ENCODE data around the gene XRCC2.
"Not testable (repeated sequence)": the region's sequence is repeated elsewhere in the genome, so short reads cannot be mapped to it uniquely, and the experiment has no call there.

XRCC2 gene

DNA sequence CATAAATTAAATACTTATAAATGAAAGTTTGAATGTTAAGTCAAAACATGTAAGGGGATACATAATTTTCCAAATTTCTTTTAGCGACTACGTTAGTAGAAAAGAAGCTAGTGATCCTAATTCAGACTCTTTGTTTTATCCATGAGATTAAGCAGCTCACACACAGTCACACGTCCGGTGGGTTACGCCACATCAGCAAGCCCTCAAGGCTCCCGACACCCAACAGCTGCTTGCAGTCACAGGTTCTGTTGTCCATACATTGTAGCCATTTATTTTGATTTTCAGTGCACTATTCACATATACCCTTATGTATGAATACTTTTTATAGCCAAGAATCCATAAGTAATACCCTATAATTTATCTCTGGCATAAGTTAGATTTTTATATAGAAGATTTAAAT is 39.5 kb downstream of the XRCC2 start:
- Histone ChIP-seq H3K27ac (ENCODE audit: low read length) (no peak overlapping the region), H3K4me1 (ENCODE audit: control insufficient read depth in 1 of 2, insufficient read depth in 2 of 2, low read length in 2 of 2) (no peaks in the 10 kb centered on the region), H3K4me3 (ENCODE audit: low read depth in 1 of 2, low read length in 2 of 2) (no peak overlapping the region), H3K27me3 (ENCODE audit: low read depth, low read length) (no peaks in the 10 kb centered on the region), H3K9me3 (ENCODE audit: control insufficient read depth in 1 of 2, low read length in 2 of 2) (no peaks in the 10 kb centered on the region), H3K36me3 (ENCODE audit: control insufficient read depth in 1 of 2, insufficient read depth in 2 of 2, low read length in 2 of 2) (no peaks in the 10 kb centered on the region)

GRCh38 chr7:152633504-152633903 is 42.4 kb downstream of the XRCC2 start:
- H3K4me1 ChIP-seq (ENCODE audit: control insufficient read depth in 1 of 2, insufficient read depth in 2 of 2, low read length in 2 of 2), result no peaks in the 10 kb centered on the region
- H3K9me3 ChIP-seq (ENCODE audit: control insufficient read depth in 1 of 2, low read length in 2 of 2), result no peaks in the 10 kb centered on the region
- no peak overlapping the region for H3K27ac ChIP-seq (ENCODE audit: low read length)
- H3K36me3 ChIP-seq (ENCODE audit: control insufficient read depth in 1 of 2, insufficient read depth in 2 of 2, low read length in 2 of 2), result no peaks in the 10 kb centered on the region
- H3K4me3 ChIP-seq (ENCODE audit: low read depth in 1 of 2, low read length in 2 of 2), result no peak overlapping the region
- no peaks in the 10 kb centered on the region for H3K27me3 ChIP-seq (ENCODE audit: low read depth, low read length)

DNA sequence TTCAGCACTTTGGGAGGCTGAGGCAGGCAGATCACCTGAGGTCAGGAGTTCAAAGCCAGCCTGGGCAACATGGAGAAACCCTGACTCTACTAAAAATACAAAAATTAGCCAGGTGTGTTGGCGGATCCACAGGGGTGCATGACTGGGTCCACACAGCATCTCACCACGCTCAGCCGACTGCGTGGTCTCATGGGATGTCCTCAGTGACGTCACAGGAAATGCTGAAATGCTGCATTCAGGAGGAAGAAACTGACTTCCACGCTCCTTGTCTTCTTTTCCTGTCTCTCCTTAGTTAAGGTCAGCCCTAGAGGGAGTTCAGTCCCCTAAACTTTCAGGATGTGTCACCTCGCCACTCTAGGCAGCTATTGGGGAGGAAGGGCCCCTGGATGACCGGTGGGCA is 42.9 kb downstream of the XRCC2 start:
- Histone ChIP-seq H3K27me3 (ENCODE audit: low read depth, low read length) (no peaks in the 10 kb centered on the region), H3K4me1 (ENCODE audit: control insufficient read depth in 1 of 2, insufficient read depth in 2 of 2, low read length in 2 of 2) (no peaks in the 10 kb centered on the region), H3K4me3 (ENCODE audit: low read depth in 1 of 2, low read length in 2 of 2) (no peak overlapping the region), H3K9me3 (ENCODE audit: control insufficient read depth in 1 of 2, low read length in 2 of 2) (no peaks in the 10 kb centered on the region), H3K27ac (ENCODE audit: low read length) (no peak overlapping the region), H3K36me3 (ENCODE audit: control insufficient read depth in 1 of 2, insufficient read depth in 2 of 2, low read length in 2 of 2) (no peaks in the 10 kb centered on the region)

DNA sequence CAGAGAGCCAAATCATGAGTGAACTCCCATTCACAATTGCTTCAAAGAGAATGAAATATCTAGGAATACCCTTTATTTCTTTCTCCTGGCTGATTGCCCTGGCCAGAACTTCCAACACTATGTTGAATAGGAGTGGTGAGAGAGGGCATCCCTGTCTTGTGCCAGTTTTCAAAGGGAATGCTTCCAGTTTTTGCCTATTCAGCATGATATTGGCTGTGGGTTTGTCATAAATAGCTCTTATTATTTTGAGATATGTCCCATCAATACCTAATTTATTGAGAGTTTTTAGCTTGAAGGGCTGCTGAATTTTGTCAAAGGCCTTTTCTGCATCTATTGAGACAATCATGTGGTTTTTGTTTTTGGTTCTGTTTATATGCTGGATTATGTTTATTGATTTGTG is 47.2 kb downstream of the XRCC2 start:
- not testable (repeated sequence) for H3K27ac ChIP-seq (ENCODE audit: low read length)

GRCh38 chr7:152624228-152624627 is 51.7 kb downstream of the XRCC2 start:
- no peaks in the 10 kb centered on the region for H3K9me3 ChIP-seq (ENCODE audit: control insufficient read depth in 1 of 2, low read length in 2 of 2)
- no peaks in the 10 kb centered on the region for H3K36me3 ChIP-seq (ENCODE audit: control insufficient read depth in 1 of 2, insufficient read depth in 2 of 2, low read length in 2 of 2)
- H3K4me3 ChIP-seq (ENCODE audit: low read depth in 1 of 2, low read length in 2 of 2), result no peak overlapping the region
- no peaks in the 10 kb centered on the region for H3K4me1 ChIP-seq (ENCODE audit: control insufficient read depth in 1 of 2, insufficient read depth in 2 of 2, low read length in 2 of 2)
- H3K27ac ChIP-seq (ENCODE audit: low read length), result no peak overlapping the region
- H3K27me3 ChIP-seq (ENCODE audit: low read depth, low read length), result no peaks in the 10 kb centered on the region

More for the DNA sequence above, 47.2 kb downstream of the XRCC2 start:
- not testable (repeated sequence) for H3K9me3 ChIP-seq (ENCODE audit: control insufficient read depth in 1 of 2, low read length in 2 of 2); H3K4me3 ChIP-seq (ENCODE audit: low read depth in 1 of 2, low read length in 2 of 2); H3K36me3 ChIP-seq (ENCODE audit: control insufficient read depth in 1 of 2, insufficient read depth in 2 of 2, low read length in 2 of 2); H3K27me3 ChIP-seq (ENCODE audit: low read depth, low read length); H3K4me1 ChIP-seq (ENCODE audit: control insufficient read depth in 1 of 2, insufficient read depth in 2 of 2, low read length in 2 of 2)

DNA sequence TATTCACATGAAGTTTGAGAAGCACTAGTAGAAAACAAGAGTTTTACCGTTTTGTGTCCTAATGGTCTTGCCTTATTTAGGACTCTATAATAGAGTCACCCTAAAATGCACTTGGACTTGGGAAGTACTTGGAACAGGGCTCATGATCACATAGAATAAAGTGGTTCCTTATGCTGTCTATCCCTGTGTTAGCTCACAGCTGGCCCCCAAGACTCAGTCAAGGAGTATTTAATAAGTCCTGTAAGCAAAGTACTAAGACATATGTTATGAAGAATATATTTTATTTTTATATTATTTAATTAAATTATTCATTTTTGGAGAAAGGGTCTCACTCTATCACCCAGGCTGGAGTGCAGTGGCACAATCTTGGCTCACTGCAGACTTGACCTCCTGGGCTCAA is 54.5 kb downstream of the XRCC2 start:
- Histone ChIP-seq H3K36me3 (ENCODE audit: control insufficient read depth in 1 of 2, insufficient read depth in 2 of 2, low read length in 2 of 2) (no peaks in the 10 kb centered on the region), H3K4me1 (ENCODE audit: control insufficient read depth in 1 of 2, insufficient read depth in 2 of 2, low read length in 2 of 2) (no peaks in the 10 kb centered on the region), H3K9me3 (ENCODE audit: control insufficient read depth in 1 of 2, low read length in 2 of 2) (no peaks in the 10 kb centered on the region), H3K27me3 (ENCODE audit: low read depth, low read length) (no peaks in the 10 kb centered on the region), H3K27ac (ENCODE audit: low read length) (no peak overlapping the region), H3K4me3 (ENCODE audit: low read depth in 1 of 2, low read length in 2 of 2) (no peak overlapping the region)

GRCh38 chr7:152619027-152619739 is 56.8 kb downstream of the XRCC2 start:
- H3K36me3 ChIP-seq (ENCODE audit: control insufficient read depth in 1 of 2, insufficient read depth in 2 of 2, low read length in 2 of 2), result no peaks in the 10 kb centered on the region
- no peak overlapping the region for H3K27ac ChIP-seq (ENCODE audit: low read length)
- H3K27me3 ChIP-seq (ENCODE audit: low read depth, low read length), result no peaks in the 10 kb centered on the region
- H3K9me3 ChIP-seq (ENCODE audit: control insufficient read depth in 1 of 2, low read length in 2 of 2), result no peaks in the 10 kb centered on the region
- H3K4me1 ChIP-seq (ENCODE audit: control insufficient read depth in 1 of 2, insufficient read depth in 2 of 2, low read length in 2 of 2), result no peaks in the 10 kb centered on the region
- H3K4me3 ChIP-seq (ENCODE audit: low read depth in 1 of 2, low read length in 2 of 2), result no peak overlapping the region

DNA sequence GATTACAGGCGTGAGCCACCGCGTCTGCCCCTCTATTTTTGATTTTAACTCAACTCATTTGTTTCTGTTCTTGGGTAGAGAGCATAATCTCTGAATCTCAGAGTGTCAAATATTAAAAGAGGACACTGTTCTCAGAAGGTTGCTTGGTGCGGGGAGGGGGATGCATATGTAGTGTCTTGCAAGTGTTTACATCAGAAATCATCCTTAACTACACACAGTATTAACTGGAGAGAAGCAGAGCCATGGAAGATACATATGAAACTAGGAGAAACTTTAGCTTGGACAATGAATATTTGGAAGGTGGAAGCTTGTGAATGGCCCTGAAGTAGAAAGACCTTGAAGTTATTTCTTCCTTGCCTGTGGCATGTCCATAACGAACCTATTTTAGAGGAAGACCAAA is 57.5 kb downstream of the XRCC2 start:
- H3K4me1 ChIP-seq (ENCODE audit: control insufficient read depth in 1 of 2, insufficient read depth in 2 of 2, low read length in 2 of 2), result no peaks in the 10 kb centered on the region
- H3K9me3 ChIP-seq (ENCODE audit: control insufficient read depth in 1 of 2, low read length in 2 of 2), result no peaks in the 10 kb centered on the region
- no peaks in the 10 kb centered on the region for H3K27me3 ChIP-seq (ENCODE audit: low read depth, low read length)
- H3K4me3 ChIP-seq (ENCODE audit: low read depth in 1 of 2, low read length in 2 of 2), result no peak overlapping the region
- H3K27ac ChIP-seq (ENCODE audit: low read length), result no peak overlapping the region
- H3K36me3 ChIP-seq (ENCODE audit: control insufficient read depth in 1 of 2, insufficient read depth in 2 of 2, low read length in 2 of 2), result no peaks in the 10 kb centered on the region

DNA sequence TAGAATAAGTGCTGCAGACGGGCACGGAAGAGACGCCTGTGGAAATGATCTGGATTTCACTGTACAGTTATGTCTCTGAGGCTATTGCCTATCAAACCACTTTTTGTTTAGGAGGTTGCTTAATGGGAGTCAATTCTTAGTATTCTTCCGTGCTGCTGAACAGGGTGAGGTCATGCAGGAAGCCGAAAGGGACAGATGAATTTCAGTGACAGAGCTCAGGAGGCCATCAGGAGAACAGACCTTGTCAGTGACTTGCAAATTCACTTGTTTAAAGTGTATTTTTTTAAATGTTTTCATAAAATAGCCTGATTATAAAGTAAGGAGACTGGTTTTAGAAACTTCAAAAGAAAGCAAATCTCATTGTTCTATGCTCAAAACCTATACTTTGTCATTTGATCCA is 58.9 kb downstream of the XRCC2 start:
- no peak overlapping the region for H3K4me3 ChIP-seq (ENCODE audit: low read depth in 1 of 2, low read length in 2 of 2)
- no peak overlapping the region for H3K27ac ChIP-seq (ENCODE audit: low read length)
- H3K9me3 ChIP-seq (ENCODE audit: control insufficient read depth in 1 of 2, low read length in 2 of 2), result no peaks in the 10 kb centered on the region
- H3K4me1 ChIP-seq (ENCODE audit: control insufficient read depth in 1 of 2, insufficient read depth in 2 of 2, low read length in 2 of 2), result no peaks in the 10 kb centered on the region
- no peaks in the 10 kb centered on the region for H3K36me3 ChIP-seq (ENCODE audit: control insufficient read depth in 1 of 2, insufficient read depth in 2 of 2, low read length in 2 of 2)
- no peaks in the 10 kb centered on the region for H3K27me3 ChIP-seq (ENCODE audit: low read depth, low read length)

GRCh38 chr7:152615031-152615741 is 60.8 kb downstream of the XRCC2 start:
- H3K9me3 ChIP-seq (ENCODE audit: control insufficient read depth in 1 of 2, low read length in 2 of 2), result no peaks in the 10 kb centered on the region
- H3K4me3 ChIP-seq (ENCODE audit: low read depth in 1 of 2, low read length in 2 of 2), result no peak overlapping the region

GRCh38 chr7:152608656-152609055 is 67.3 kb downstream of the XRCC2 start:
- H3K4me1 ChIP-seq (ENCODE audit: control insufficient read depth in 1 of 2, insufficient read depth in 2 of 2, low read length in 2 of 2), result no peaks in the 10 kb centered on the region
- H3K9me3 ChIP-seq (ENCODE audit: control insufficient read depth in 1 of 2, low read length in 2 of 2), result no peaks in the 10 kb centered on the region
- H3K27ac ChIP-seq (ENCODE audit: low read length), result no peak overlapping the region
- no peak overlapping the region for H3K4me3 ChIP-seq (ENCODE audit: low read depth in 1 of 2, low read length in 2 of 2)
- H3K27me3 ChIP-seq (ENCODE audit: low read depth, low read length), result no peaks in the 10 kb centered on the region
- no peaks in the 10 kb centered on the region for H3K36me3 ChIP-seq (ENCODE audit: control insufficient read depth in 1 of 2, insufficient read depth in 2 of 2, low read length in 2 of 2)

More at GRCh38 chr7:152615031-152615741, 60.8 kb downstream of the XRCC2 start:
- H3K4me1 ChIP-seq (ENCODE audit: control insufficient read depth in 1 of 2, insufficient read depth in 2 of 2, low read length in 2 of 2), result no peaks in the 10 kb centered on the region
- no peaks in the 10 kb centered on the region for H3K27me3 ChIP-seq (ENCODE audit: low read depth, low read length)
- H3K36me3 ChIP-seq (ENCODE audit: control insufficient read depth in 1 of 2, insufficient read depth in 2 of 2, low read length in 2 of 2), result no peaks in the 10 kb centered on the region
- no peak overlapping the region for H3K27ac ChIP-seq (ENCODE audit: low read length)

GRCh38 chr7:152608208-152608607 is 67.7 kb downstream of the XRCC2 start:
- Histone ChIP-seq H3K4me3 (ENCODE audit: low read depth in 1 of 2, low read length in 2 of 2) (no peak overlapping the region), H3K4me1 (ENCODE audit: control insufficient read depth in 1 of 2, insufficient read depth in 2 of 2, low read length in 2 of 2) (no peaks in the 10 kb centered on the region), H3K36me3 (ENCODE audit: control insufficient read depth in 1 of 2, insufficient read depth in 2 of 2, low read length in 2 of 2) (no peaks in the 10 kb centered on the region), H3K9me3 (ENCODE audit: control insufficient read depth in 1 of 2, low read length in 2 of 2) (no peaks in the 10 kb centered on the region), H3K27me3 (ENCODE audit: low read depth, low read length) (no peaks in the 10 kb centered on the region), H3K27ac (ENCODE audit: low read length) (no peak overlapping the region)
